ENCODE results near the gene ITGA3. TPM values are rescaled to one million over a fixed set of nuclear protein-coding genes. Genes with fewer than 3 reads are reported as not detected.

ITGA3 gene
- total RNA-seq, 1 donor from 2014 or later = 9.8 TPM

GRCh38 chr17:50087246-50087911 is 31.5 kb downstream of the ITGA3 start:
- Mint-ChIP-seq H3K27ac (no peak overlapping the region), H3K9me3 (no peaks in the 10 kb centered on the region), H3K36me3 (ENCODE audit: low read depth) (no peaks in the 10 kb centered on the region), H3K4me3 (no peak overlapping the region), H3K27me3 (no peaks in the 10 kb centered on the region), H3K4me1 (no peaks in the 10 kb centered on the region)
- peak; percentile 87 for TF ChIP-seq CTCF (IDR thresholded peaks at IDR 0.05)
- ChIA-PET CTCF (interaction anchor here (0.6 to 2.3 kb wide), 19 partner anchors 10 to 279 kb away, joined by 3 to 72 read pairs (median 4); partner anchors contain the start of gene ITGA3), POLR2A (no interaction called here)
- DNase-seq = peak; percentile 66
- intact Hi-C loops (cut with micrococcal nuclease) = loop anchor here (1.0 to 5.0 kb wide), 4 partner anchors 31 to 226 kb away; partner anchors contain the start of gene ITGA3
- ATAC-seq (ENCODE audit: low read depth) = peak; percentile 97

DNA sequence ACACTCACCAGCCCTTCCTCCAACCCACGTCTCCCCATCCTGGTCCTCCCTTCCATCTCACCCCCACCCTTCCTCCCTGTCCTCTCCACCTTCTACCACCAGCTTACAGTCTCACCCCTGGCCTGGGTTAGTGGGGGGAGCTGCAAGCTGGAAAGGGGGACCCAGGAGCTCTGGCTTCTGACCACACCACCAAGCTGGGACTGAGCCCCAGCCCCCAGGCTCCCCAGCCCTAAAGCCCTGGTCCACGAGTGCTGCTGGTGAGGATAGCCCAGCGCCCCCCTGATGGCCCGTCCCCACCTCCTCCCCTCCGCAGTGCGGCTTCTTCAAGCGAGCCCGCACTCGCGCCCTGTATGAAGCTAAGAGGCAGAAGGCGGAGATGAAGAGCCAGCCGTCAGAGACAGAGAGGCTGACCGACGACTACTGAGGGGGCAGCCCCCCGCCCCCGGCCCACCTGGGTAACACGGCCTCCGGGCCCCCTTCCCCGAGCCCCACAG is 32.0 kb downstream of the ITGA3 start:
- CTCF ChIA-PET = interaction anchor here (0.6 to 2.3 kb wide), 17 partner anchors 9 to 279 kb away, joined by 3 to 72 read pairs (median 4); partner anchors contain the start of gene ITGA3
- DNase-seq (no peak), ATAC-seq (ENCODE audit: low read depth) (no peak)
- no peaks in the 10 kb centered on the region for H3K36me3 Mint-ChIP-seq (ENCODE audit: low read depth)
- H3K4me1 Mint-ChIP-seq = no peaks in the 10 kb centered on the region
- intact Hi-C loops (cut with micrococcal nuclease) = loop anchor here (1.0 to 5.0 kb wide), 4 partner anchors 31 to 227 kb away; partner anchors contain the start of gene ITGA3
- H3K4me3 Mint-ChIP-seq = no peak overlapping the region
- no peaks in the 10 kb centered on the region for H3K9me3 Mint-ChIP-seq
- H3K27ac Mint-ChIP-seq = no peak overlapping the region
- POLR2A ChIA-PET = no interaction called here
- H3K27me3 Mint-ChIP-seq = no peaks in the 10 kb centered on the region
- TF ChIP-seq CTCF (IDR thresholded peaks at IDR 0.05) = no peak

DNA sequence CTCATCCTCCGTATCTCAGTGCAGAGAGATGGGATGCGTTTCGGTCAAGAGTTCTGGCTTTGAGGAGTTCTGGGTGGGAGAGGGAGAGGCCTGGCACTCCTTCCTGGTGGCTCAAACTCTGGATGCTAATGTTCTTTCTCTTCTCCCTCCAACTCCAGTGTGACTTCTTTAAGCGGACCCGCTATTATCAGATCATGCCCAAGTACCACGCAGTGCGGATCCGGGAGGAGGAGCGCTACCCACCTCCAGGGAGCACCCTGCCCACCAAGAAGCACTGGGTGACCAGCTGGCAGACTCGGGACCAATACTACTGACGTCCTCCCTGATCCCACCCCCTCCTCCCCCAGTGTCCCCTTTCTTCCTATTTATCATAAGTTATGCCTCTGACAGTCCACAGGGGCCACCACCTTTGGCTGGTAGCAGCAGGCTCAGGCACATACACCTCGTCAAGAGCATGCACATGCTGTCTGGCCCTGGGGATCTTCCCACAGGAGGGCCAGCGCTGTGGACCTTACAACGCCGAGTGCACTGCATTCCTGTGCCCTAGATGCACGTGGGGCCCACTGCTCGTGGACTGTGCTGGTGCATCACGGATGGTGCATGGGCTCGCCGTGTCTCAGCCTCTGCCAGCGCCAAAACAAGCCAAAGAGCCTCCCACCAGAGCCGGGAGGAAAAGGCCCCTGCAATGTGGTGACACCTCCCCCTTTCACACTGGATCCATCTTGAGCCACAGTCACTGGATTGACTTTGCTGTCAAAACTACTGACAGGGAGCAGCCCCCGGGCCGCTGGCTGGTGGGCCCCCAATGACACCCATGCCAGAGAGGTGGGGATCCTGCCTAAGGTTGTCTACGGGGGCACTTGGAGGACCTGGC is 33.3 kb downstream of the ITGA3 start:
- ChIA-PET CTCF (no interaction called here), POLR2A (no interaction called here)
- no peaks in the 10 kb centered on the region for H3K9me3 Mint-ChIP-seq
- DNase-seq = no peak
- H3K4me1 Mint-ChIP-seq = peaks cover 2% of the 10 kb centered on the region
- no peak overlapping the region for H3K4me3 Mint-ChIP-seq
- peaks cover under 1% of the 10 kb centered on the region for H3K36me3 Mint-ChIP-seq (ENCODE audit: low read depth)
- no peak for TF ChIP-seq CTCF (IDR thresholded peaks at IDR 0.05)
- H3K27me3 Mint-ChIP-seq = no peaks in the 10 kb centered on the region
- ATAC-seq (ENCODE audit: low read depth) = no peak
- intact Hi-C loops (cut with micrococcal nuclease) = loop anchor here (5.0 kb wide), 1 partner anchor 207 kb away; no protein-coding TSS in a partner anchor
- H3K27ac Mint-ChIP-seq = no peak overlapping the region

DNA sequence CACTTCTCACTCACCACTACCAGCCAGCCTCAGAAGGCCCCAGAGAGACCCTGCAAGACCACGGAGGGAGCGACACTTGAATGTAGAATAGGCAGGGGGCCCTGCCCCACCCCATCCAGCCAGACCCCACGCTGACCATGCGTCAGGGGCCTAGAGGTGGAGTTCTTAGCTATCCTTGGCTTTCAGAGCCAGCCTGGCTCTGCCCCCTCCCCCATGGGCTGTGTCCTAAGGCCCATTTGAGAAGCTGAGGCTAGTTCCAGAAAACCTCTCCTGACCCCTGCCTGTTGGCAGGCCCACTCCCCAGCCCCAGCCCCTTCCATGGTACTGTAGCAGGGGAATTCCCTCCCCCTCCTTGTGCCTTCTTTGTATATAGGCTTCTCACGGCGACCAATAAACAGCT is 34.2 kb downstream of the ITGA3 start:
- Mint-ChIP-seq H3K27ac (no peak overlapping the region), H3K4me3 (no peak overlapping the region), H3K36me3 (ENCODE audit: low read depth) (peaks cover 9% of the 10 kb centered on the region), H3K4me1 (peaks cover 10% of the 10 kb centered on the region), H3K27me3 (no peaks in the 10 kb centered on the region), H3K9me3 (no peaks in the 10 kb centered on the region)
- ATAC-seq (ENCODE audit: low read depth) (no peak), DNase-seq (no peak)
- TF ChIP-seq CTCF (IDR thresholded peaks at IDR 0.05) = no peak
- ChIA-PET CTCF (no interaction called here), POLR2A (no interaction called here)
- intact Hi-C loops (cut with micrococcal nuclease) = loop anchor here (10.0 kb wide), 1 partner anchor 415 kb away; the partner anchor contains the start of gene SPOP

Measured in activated B cell treated with CpG ODN at 0.5 μM for 24 hours (primary cell).